H9 (cell line): ENCODE data around the gene PELO. TPM values are rescaled to one million over a fixed set of nuclear protein-coding genes. Genes with fewer than 3 reads are reported as not detected.

Source experiments
- DNase-seq: peaks from one replicate; pipeline ENCODE4 v3.0.0-alpha.2; 2017
- H2AFZ ChIP-seq: one replicate; pipeline ENCODE4 v1.6.1; 2013; ENCODE audit warnings: mild to moderate bottlenecking, low read length, control low read depth, moderate library complexity
- H2AK5ac ChIP-seq: 2 replicates; pipeline ENCODE4 v1.6.1; 2013; ENCODE audit warnings: low read length, control low read depth, mixed read lengths; ENCODE audit not compliant: insufficient read length
- H2BK120ac ChIP-seq: one replicate; pipeline ENCODE4 v1.6.1; 2013; ENCODE audit warnings: low read depth, mild to moderate bottlenecking, low read length, control low read depth, inconsistent platforms; ENCODE audit not compliant: poor library complexity, severe bottlenecking
- H2BK12ac ChIP-seq: 2 replicates; pipeline ENCODE4 v1.6.1; 2013; ENCODE audit warnings: low read length, control low read depth, mixed read lengths, low read depth; ENCODE audit not compliant: insufficient read length
- H2BK15ac ChIP-seq: 2 replicates; pipeline ENCODE4 v1.6.1; 2013; ENCODE audit warnings: low read depth, low read length, control low read depth
- H2BK20ac ChIP-seq: one replicate; pipeline ENCODE4 v1.6.1; 2013; ENCODE audit warnings: low read depth, mild to moderate bottlenecking, low read length, control low read depth, inconsistent platforms; ENCODE audit not compliant: poor library complexity, severe bottlenecking
- H2BK5ac ChIP-seq: 2 replicates; pipeline ENCODE4 v1.6.1; 2013; ENCODE audit warnings: low read length, control low read depth, mixed read lengths; ENCODE audit not compliant: insufficient read length
- H3K14ac ChIP-seq: 2 replicates; pipeline ENCODE4 v1.6.1; 2013; ENCODE audit warnings: low read length, control low read depth; ENCODE audit not compliant: insufficient read depth
- H3K18ac ChIP-seq: 2 replicates; pipeline ENCODE4 v1.6.1; 2013; ENCODE audit warnings: low read depth, mild to moderate bottlenecking, mixed read lengths, low read length, control low read depth; ENCODE audit not compliant: insufficient read length
- H3K23ac ChIP-seq: 2 replicates; pipeline ENCODE4 v1.6.1; 2013; ENCODE audit warnings: low read length, control low read depth, mixed read lengths, low read depth; ENCODE audit not compliant: insufficient read length
- H3K23me2 ChIP-seq: 2 replicates; pipeline ENCODE4 v1.6.1; 2013; ENCODE audit warnings: low read depth, mild to moderate bottlenecking, mixed read lengths, low read length, control low read depth; ENCODE audit not compliant: insufficient read length, poor library complexity, severe bottlenecking
- H3K27ac ChIP-seq: 2 replicates; pipeline ENCODE4 v1.5.1; 2013; ENCODE audit warnings: low read length, control low read depth, mixed read lengths, low read depth; ENCODE audit not compliant: insufficient read length
- H3K27me3 ChIP-seq: 2 replicates; pipeline ENCODE4 v1.6.1; 2013; ENCODE audit warnings: low read length, control low read depth, inconsistent platforms; ENCODE audit not compliant: insufficient read depth
- H3K4ac ChIP-seq: 2 replicates; pipeline ENCODE4 v1.6.1; 2013; ENCODE audit warnings: low read depth, mild to moderate bottlenecking, control low read depth, inconsistent platforms, low read length, moderate library complexity
- H3K4me1 ChIP-seq: 2 replicates; pipeline ENCODE4 v1.6.1; 2013; ENCODE audit warnings: low read length, control low read depth, inconsistent platforms; ENCODE audit not compliant: insufficient read depth
- H3K4me2 ChIP-seq: 2 replicates; pipeline ENCODE4 v1.6.1; 2013; ENCODE audit warnings: low read length, control low read depth, mixed read lengths; ENCODE audit not compliant: insufficient read length, insufficient read depth
- H3K56ac ChIP-seq: 2 replicates; pipeline ENCODE4 v1.6.1; 2013; ENCODE audit warnings: low read depth, mild to moderate bottlenecking, mixed read lengths, low read length, control low read depth; ENCODE audit not compliant: insufficient read length
- H3K79me1 ChIP-seq: 2 replicates; pipeline ENCODE4 v1.6.1; 2013; ENCODE audit warnings: low read depth, mild to moderate bottlenecking, moderate library complexity, low read length, control low read depth, inconsistent platforms; ENCODE audit not compliant: insufficient read depth, poor library complexity, severe bottlenecking
- H3K79me2 ChIP-seq: 2 replicates; pipeline ENCODE4 v1.6.1; 2013; ENCODE audit warnings: low read length, control low read depth, inconsistent platforms; ENCODE audit not compliant: insufficient read depth
- H3K9ac ChIP-seq: 2 replicates; pipeline ENCODE4 v1.6.1; 2013; ENCODE audit warnings: low read length, control low read depth, mixed read lengths; ENCODE audit not compliant: insufficient read length; ENCODE audit errors: extremely low read depth
- H3K9me3 ChIP-seq: one replicate; pipeline ENCODE4 v1.6.1; 2013; ENCODE audit warnings: low read depth, low read length, inconsistent platforms; ENCODE audit not compliant: control insufficient read depth
- H3T11ph ChIP-seq: one replicate; pipeline ENCODE4 v1.6.1; 2013; ENCODE audit warnings: mild to moderate bottlenecking, low read length, control low read depth, inconsistent platforms
- H4K20me1 ChIP-seq: one replicate; pipeline ENCODE4 v1.6.1; 2013; ENCODE audit not compliant: control insufficient read depth, insufficient read length, insufficient read depth
- H4K5ac ChIP-seq: 2 replicates; pipeline ENCODE4 v1.6.1; 2013; ENCODE audit warnings: low read depth, mild to moderate bottlenecking, mixed read lengths, low read length, control low read depth; ENCODE audit not compliant: insufficient read length
- H4K8ac ChIP-seq: replicated peaks from 2 replicates; pipeline ENCODE4 v1.6.1; 2013; ENCODE audit warnings: low read length, control low read depth, mixed read lengths, low read depth; ENCODE audit not compliant: insufficient read length
- H4K91ac ChIP-seq: 2 replicates; pipeline ENCODE4 v1.6.1; 2013; ENCODE audit warnings: low read depth, mild to moderate bottlenecking, moderate library complexity, mixed read lengths, low read length, control low read depth; ENCODE audit not compliant: insufficient read length
- H3K27ac Mint-ChIP-seq, 3 experiments: 2 replicates in 2 of 3; 3 replicates in 1 of 3; pipeline ENCODE4 v1.8.0; 2020 to 2021; ENCODE audit warnings: mixed read lengths in 3 of 3, mild to moderate bottlenecking in 1 of 3, moderate library complexity in 1 of 3
- H3K27me3 Mint-ChIP-seq: 2 replicates; pipeline ENCODE4 v1.8.0; 2021; ENCODE audit warnings: low read depth, mild to moderate bottlenecking, moderate library complexity, mixed read lengths
- H3K36me3 Mint-ChIP-seq, 3 experiments: 2 replicates in 2 of 3; 3 replicates in 1 of 3; pipeline ENCODE4 v1.8.0; 2020 to 2021; ENCODE audit warnings: low read depth in 3 of 3, mixed read lengths in 3 of 3; ENCODE audit not compliant: insufficient read depth in 1 of 3
- H3K4me1 Mint-ChIP-seq, 2 experiments: 2 replicates each; pipeline ENCODE4 v1.8.0; 2020; ENCODE audit warnings: mixed read lengths in 2 of 2
- H3K4me3 Mint-ChIP-seq, 2 experiments: 2 replicates in 1 of 2; 3 replicates in 1 of 2; pipeline ENCODE4 v1.8.0; 2020 to 2021; ENCODE audit warnings: mild to moderate bottlenecking in 2 of 2, mixed read lengths in 2 of 2, moderate library complexity in 1 of 2
- H3K9me3 Mint-ChIP-seq, 2 experiments: 2 replicates in 1 of 2; 3 replicates in 1 of 2; pipeline ENCODE4 v1.8.0; 2020; ENCODE audit warnings: mild to moderate bottlenecking in 2 of 2, mixed read lengths in 2 of 2, moderate library complexity in 1 of 2
- total RNA-seq: library from RNA; stranded (reverse); gene quantifications from 2 replicates; pipeline ENCODE4 v1.2.1, GENCODE V29; 2021
- TF ChIP-seq, protein P1 (sequence below): fragments of 200-600 bp; sonication (generic); conservative IDR thresholded peaks from 3 replicates; pipeline ENCODE4 v1.8.0; 2021; ENCODE audit warnings: antibody characterized with exemption, mild to moderate bottlenecking

Gene PELO
- total RNA-seq, 1 experiment from 2014 or later: 20.3 TPM

DNA sequence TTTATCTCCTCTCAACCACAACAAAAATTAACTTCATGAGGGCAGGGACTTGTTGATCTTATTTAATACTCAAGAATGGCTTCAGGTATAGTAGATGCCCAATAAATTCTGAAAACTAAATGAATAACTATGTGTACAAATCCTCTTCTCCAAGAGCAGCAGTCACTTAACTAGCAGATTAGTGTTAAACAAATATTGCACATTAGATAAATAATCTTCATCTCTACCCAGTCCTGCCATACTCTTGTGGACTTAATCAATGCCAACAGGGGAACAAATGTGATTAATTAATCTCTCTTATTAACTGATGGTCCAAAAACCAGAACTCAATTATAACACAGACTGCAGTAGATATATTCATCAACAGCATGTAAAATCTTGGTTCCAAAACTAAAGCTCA is 15.0 kb upstream of the PELO start:
- no peak overlapping the region for H2AFZ ChIP-seq
- H4K91ac ChIP-seq: no peak overlapping the region
- H2BK20ac ChIP-seq: no peak overlapping the region
- H3K9me3 ChIP-seq: no peaks in the 10 kb centered on the region
- no peak overlapping the region for H3K27ac ChIP-seq
- no peak overlapping the region for H3K9ac ChIP-seq
- H3K4me2 ChIP-seq: no peak overlapping the region
- H2BK120ac ChIP-seq: no peak overlapping the region
- H3K18ac ChIP-seq: no peak overlapping the region
- H3K4me1 ChIP-seq: no peaks in the 10 kb centered on the region
- H3K27me3 ChIP-seq: no peaks in the 10 kb centered on the region
- H3K14ac ChIP-seq: no peak overlapping the region
- no peaks in the 10 kb centered on the region for H4K20me1 ChIP-seq
- H4K8ac ChIP-seq: no peak overlapping the region
- no peak overlapping the region for H3T11ph ChIP-seq
- no peaks in the 10 kb centered on the region for H3K23me2 ChIP-seq
- Mint-ChIP-seq H3K4me3 (no peak overlapping the region), H3K36me3 (no peaks in the 10 kb centered on the region), H3K4me1 (peaks cover 20 to 21% of the 10 kb centered on the region in 2 experiments), H3K27me3 (no peaks in the 10 kb centered on the region), H3K27ac (no peak overlapping the region), H3K9me3 (no peaks in the 10 kb centered on the region; a peak in 1 of 5 replicates)
- H2BK15ac ChIP-seq: no peak overlapping the region
- H2BK12ac ChIP-seq: no peak overlapping the region
- no peak overlapping the region for H3K56ac ChIP-seq
- DNase-seq: no peak
- H3K79me2 ChIP-seq: no peaks in the 10 kb centered on the region
- H3K23ac ChIP-seq: no peak overlapping the region
- TF ChIP-seq, protein P1, sequence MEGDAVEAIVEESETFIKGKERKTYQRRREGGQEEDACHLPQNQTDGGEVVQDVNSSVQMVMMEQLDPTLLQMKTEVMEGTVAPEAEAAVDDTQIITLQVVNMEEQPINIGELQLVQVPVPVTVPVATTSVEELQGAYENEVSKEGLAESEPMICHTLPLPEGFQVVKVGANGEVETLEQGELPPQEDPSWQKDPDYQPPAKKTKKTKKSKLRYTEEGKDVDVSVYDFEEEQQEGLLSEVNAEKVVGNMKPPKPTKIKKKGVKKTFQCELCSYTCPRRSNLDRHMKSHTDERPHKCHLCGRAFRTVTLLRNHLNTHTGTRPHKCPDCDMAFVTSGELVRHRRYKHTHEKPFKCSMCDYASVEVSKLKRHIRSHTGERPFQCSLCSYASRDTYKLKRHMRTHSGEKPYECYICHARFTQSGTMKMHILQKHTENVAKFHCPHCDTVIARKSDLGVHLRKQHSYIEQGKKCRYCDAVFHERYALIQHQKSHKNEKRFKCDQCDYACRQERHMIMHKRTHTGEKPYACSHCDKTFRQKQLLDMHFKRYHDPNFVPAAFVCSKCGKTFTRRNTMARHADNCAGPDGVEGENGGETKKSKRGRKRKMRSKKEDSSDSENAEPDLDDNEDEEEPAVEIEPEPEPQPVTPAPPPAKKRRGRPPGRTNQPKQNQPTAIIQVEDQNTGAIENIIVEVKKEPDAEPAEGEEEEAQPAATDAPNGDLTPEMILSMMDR: no peak
- H3K4ac ChIP-seq: no peak overlapping the region
- H2AK5ac ChIP-seq: no peak overlapping the region
- H2BK5ac ChIP-seq: no peak overlapping the region
- H4K5ac ChIP-seq: no peak overlapping the region
- H3K79me1 ChIP-seq: no peaks in the 10 kb centered on the region
